Right ventricle myocardium superior (tissue), 1 donor: Measurements from ENCODE around the gene CDH26. TPM values are rescaled to one million over a fixed set of nuclear protein-coding genes. Genes with fewer than 3 reads are reported as not detected.

Experiments used
- total RNA-seq: library from RNA; stranded (reverse); fragmentation: NEBNext Ultra II Directional; extraction: Animal tissue kit (Norgen Biotek cat#: 25700); gene quantifications from one replicate; pipeline ENCODE4 v1.2.1, GENCODE V29; 2021
- donor health status: DM: no; HTN: yes; CAD: no; lungs with severe emphysema.

The CDH26 gene
- total RNA-seq, 1 donor from 2014 or later = 1.6 TPM

Other genes with a start within 250 kb of the CDH26 start
- gene SYCP2, start 24.8 kb upstream of the CDH26 start, total RNA-seq = 0.94 TPM
- 12.7 TPM for gene PPP1R3D, start 18.1 kb upstream of the CDH26 start, total RNA-seq
- 37.9 TPM for gene FAM217B, start 18.0 kb upstream of the CDH26 start, total RNA-seq